Panc1 (cell line): ENCODE data around the gene EARS2. TPM values are rescaled to one million over a fixed set of nuclear protein-coding genes. Genes with fewer than 3 reads are reported as not detected.

Experiments used
- ATAC-seq: fragments of 200-7000 bp; cut with Tn5 transposase; 2 replicates; pipeline ENCODE4 v1.9.1; 2020; ENCODE audit warnings: mild to moderate bottlenecking, moderate library complexity
- BruUV-seq: library from RNA; stranded (reverse); fragments of 400-500 nt; replicated peaks from 2 replicates; lab custom pipeline; 2021; lab: Mats Ljungman, UMichigan
- CTCF ChIA-PET: fragments of 300-600 bp; sonication (Branson Sonifier 250); formaldehyde crosslinking; loops from one replicate; lab custom pipeline; 2022; ENCODE audit warnings: antibody characterized with exemption; lab: Charles Lee
- POLR2A ChIA-PET: fragments of 300-600 bp; sonication (Branson Sonifier 250); formaldehyde crosslinking; loops from one replicate; lab custom pipeline; 2022; ENCODE audit warnings: antibody characterized with exemption; lab: Charles Lee
- DNase-seq: peaks from one replicate; pipeline ENCODE4 v3.0.0-alpha.2; 2010; ENCODE audit warnings: low read depth, low spot score
- H3K27ac ChIP-seq: 2 replicates; pipeline ENCODE4 v1.5.1; 2011; ENCODE audit warnings: mild to moderate bottlenecking, low read length, inconsistent platforms
- H3K27me3 ChIP-seq: fragments of 200-500 bp; sonication (Bioruptor generic); 2 replicates; pipeline ENCODE4 v1.6.0; 2014; ENCODE audit warnings: low read length, inconsistent platforms; ENCODE audit not compliant: control insufficient read depth, insufficient read depth
- H3K36me3 ChIP-seq: fragments of 200-500 bp; sonication (Bioruptor generic); 2 replicates; pipeline ENCODE4 v1.5.1; 2014; ENCODE audit warnings: inconsistent platforms, mild to moderate bottlenecking, low read length, moderate library complexity; ENCODE audit not compliant: control insufficient read depth, insufficient read depth
- H3K4me1 ChIP-seq: 2 replicates; pipeline ENCODE4 v1.5.1; 2011; ENCODE audit warnings: inconsistent platforms, mild to moderate bottlenecking, low read length, moderate library complexity; ENCODE audit not compliant: control insufficient read depth, insufficient read depth
- H3K4me3 ChIP-seq, 2 experiments: 2 replicates each; pipeline ENCODE4 v1.5.1; 2011 to 2012; ENCODE audit warnings: low read depth in 2 of 2, low read length in 2 of 2, mild to moderate bottlenecking in 2 of 2, inconsistent platforms in 1 of 2, moderate library complexity in 1 of 2
- H3K9me3 ChIP-seq: fragments of 200-500 bp; sonication (Bioruptor generic); 2 replicates; pipeline ENCODE4 v1.5.1; 2014; ENCODE audit warnings: low read depth, mild to moderate bottlenecking, inconsistent platforms, low read length, moderate library complexity; ENCODE audit not compliant: control insufficient read depth, insufficient read depth
- CTCF ChIP-seq: fragments of 450-650 bp; IDR thresholded peaks from 2 replicates; pipeline ENCODE4 v1.5.1; 2017; ENCODE audit warnings: mild to moderate bottlenecking
- POLR2AphosphoS5 ChIP-seq: IDR thresholded peaks from 2 replicates; pipeline ENCODE4 v1.6.1; 2012; ENCODE audit warnings: mild to moderate bottlenecking, low read depth, low read length, moderate library complexity
- REST ChIP-seq, 2 experiments: IDR thresholded peaks; 2 replicates each; pipeline ENCODE4 v1.6.1; 2011 to 2012; ENCODE audit warnings: low read depth in 2 of 2, control low read depth in 1 of 2, low read length in 1 of 2, mild to moderate bottlenecking in 1 of 2, moderate library complexity in 1 of 2; ENCODE audit not compliant: insufficient read depth in 1 of 2
- SIN3A ChIP-seq: IDR thresholded peaks from 2 replicates; pipeline ENCODE4 v1.6.1; 2012; ENCODE audit warnings: low read depth, mild to moderate bottlenecking, low read length, moderate library complexity, borderline replicate concordance; ENCODE audit not compliant: insufficient read depth
- TCF7L2 ChIP-seq: IDR thresholded peaks from 2 replicates; pipeline ENCODE4 v1.6.1; 2011; ENCODE audit warnings: mild to moderate bottlenecking, low read depth, low read length, inconsistent platforms
- in situ Hi-C: cut with HindIII; loops from 2 replicates; pipeline ENCODE4 v1.10.0; 2016; ENCODE audit warnings: low sequenced_read_pairs, low pct_unique_long_range_greater_than_20kb
- intact Hi-C: fragments of 100-400 bp; cut with micrococcal nuclease; formaldehyde crosslinking; loops from one replicate; pipeline ENCODE4 v1.10.0; 2022; ENCODE audit not compliant: unreplicated experiment
- total RNA-seq: library from RNA; stranded (reverse); gene quantifications from one replicate; pipeline ENCODE4 v1.2.1, GENCODE V29; 2021; ENCODE audit not compliant: unreplicated experiment

EARS2 gene
- total RNA-seq, 1 experiment from 2014 or later, result 31.3 TPM

DNA sequence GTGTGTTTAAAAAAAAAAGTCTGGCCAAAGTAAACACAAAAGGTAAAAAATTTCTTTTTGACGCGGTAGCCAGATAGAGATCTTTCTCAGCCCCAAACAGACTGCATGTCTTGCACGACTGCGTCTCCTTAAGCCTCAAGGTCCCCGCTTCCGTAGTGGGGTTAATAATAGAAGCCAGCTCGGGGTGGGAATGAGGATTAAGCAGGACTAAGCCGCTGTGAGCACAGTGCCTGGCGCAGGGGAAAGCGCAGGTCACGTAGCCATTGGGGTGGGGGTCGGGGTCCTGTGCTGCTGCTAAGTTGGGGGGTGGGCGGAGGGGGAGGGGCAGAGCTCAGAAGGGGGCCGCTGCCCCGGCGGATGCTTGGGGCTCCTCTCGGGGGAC, 47.4 kb downstream of the EARS2 start:
- ChIA-PET POLR2A (no interaction called here), CTCF (no interaction called here)
- Histone ChIP-seq H3K36me3 (no peaks in the 10 kb centered on the region), H3K4me1 (peaks cover 26% of the 10 kb centered on the region), H3K9me3 (no peaks in the 10 kb centered on the region), H3K27ac (peak overlapping the region; percentile 80), H3K27me3 (no peaks in the 10 kb centered on the region), H3K4me3 (peak overlapping the region; percentile 59 to 91)
- DNase-seq, result no peak
- TF ChIP-seq REST (IDR thresholded peaks at IDR 0.05; ENCODE audit: insufficient read depth in 1 of 2, low read depth in 2 of 2, low read length in 1 of 2) (no peak), SIN3A (no peak), CTCF (no peak), TCF7L2 (no peak), POLR2AphosphoS5 (no peak)
- in situ Hi-C loops, result no loop called here
- intact Hi-C loops, result no loop called here
- BruUV-seq, result no TSS peak
- ATAC-seq, result peak; percentile 20

DNA sequence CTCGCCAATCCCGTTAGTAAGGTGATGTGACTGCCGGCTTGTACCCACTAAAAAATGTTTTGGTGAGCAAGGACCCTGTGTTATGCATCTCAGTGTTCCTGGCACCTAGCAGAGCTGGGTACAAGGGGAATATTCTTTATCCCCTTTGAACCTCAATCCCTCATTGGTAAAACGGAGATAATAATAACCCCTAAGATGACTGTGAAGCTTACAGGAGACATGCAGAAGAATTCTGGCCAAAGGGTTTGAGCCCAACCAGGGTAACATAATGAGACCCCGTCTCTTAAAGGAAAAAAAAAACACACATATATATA, 47.8 kb downstream of the EARS2 start:
- Histone ChIP-seq H3K9me3 (no peaks in the 10 kb centered on the region), H3K4me3 (peak overlapping the region; percentile 59 to 91), H3K27me3 (no peaks in the 10 kb centered on the region), H3K36me3 (no peaks in the 10 kb centered on the region), H3K4me1 (peaks cover 30% of the 10 kb centered on the region), H3K27ac (peak overlapping the region; percentile 80)
- ChIA-PET POLR2A (no interaction called here), CTCF (no interaction called here)
- no peak for ATAC-seq
- in situ Hi-C loops, result no loop called here
- intact Hi-C loops, result no loop called here
- BruUV-seq, result no TSS peak
- TF ChIP-seq POLR2AphosphoS5 (no peak), CTCF (no peak), TCF7L2 (no peak), REST (IDR thresholded peaks at IDR 0.05; ENCODE audit: insufficient read depth in 1 of 2, low read depth in 2 of 2, low read length in 1 of 2) (no peak), SIN3A (no peak)
- DNase-seq, result no peak
